CD4-positive, alpha-beta T cell treated with Interferon gamma for 1 hour (primary cell): ENCODE data around the gene MTHFD1L.

ENCODE experiments used
- DNase-seq: peaks from one replicate; pipeline ENCODE4 v3.0.0-alpha.2; 2020

The MTHFD1L gene

DNA sequence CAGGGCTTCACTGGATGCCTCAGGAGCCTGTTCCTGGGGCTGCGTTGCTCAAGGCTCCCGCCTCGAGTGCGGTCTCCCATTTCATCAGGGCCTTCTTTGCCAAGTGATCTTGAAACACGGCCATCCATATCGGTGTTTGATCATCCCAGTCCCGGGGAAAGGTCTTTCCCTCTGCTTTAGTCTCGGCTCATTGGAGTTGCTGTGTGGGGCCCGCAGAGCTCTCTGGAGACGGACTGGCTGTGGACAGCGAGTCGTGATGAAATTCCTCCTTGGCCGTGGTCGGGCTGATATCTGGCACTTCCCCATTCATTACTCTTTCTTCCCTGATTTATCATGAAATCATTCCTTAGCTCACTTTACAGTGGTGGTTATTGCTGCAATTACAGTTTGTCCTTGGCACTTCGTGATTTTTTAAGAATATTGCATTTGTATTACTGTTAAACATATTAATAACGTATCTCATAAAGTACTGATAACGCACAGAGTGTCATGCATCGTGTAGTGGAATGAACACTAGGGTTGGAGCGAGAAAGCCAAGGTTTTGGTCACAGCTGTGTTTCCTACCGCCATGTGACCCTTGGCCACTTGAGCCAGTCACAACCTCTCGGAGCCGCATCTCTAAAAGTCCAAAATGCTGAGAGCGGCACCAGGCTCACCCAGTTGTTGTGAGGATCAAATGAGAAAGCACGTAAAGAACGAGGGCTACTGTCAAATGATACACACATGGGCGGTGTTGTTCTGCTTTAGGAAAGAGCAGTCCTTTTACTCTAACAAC is 71.8 kb downstream of the MTHFD1L start:
- no peak for DNase-seq

DNA sequence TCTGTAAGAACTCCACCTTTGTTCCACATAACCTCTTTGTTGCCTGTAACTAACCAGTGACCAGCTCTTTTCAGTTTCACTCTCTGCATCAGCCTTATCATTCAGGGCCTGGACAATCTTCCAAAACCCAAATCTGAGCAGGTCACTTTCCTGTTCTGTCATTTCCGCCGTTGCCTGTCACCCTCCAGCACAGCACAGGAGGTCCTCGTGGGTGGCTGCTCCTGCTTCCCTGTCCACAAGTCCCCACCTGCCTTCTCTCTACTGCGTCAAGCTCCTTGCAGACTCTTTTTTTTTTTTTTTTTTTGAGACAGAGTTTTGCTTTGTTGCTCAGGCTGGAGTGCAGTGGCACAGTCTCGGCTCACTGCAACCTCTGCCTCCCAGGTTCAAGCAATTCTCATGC is 73.9 kb downstream of the MTHFD1L start:
- DNase-seq, result no peak

DNA sequence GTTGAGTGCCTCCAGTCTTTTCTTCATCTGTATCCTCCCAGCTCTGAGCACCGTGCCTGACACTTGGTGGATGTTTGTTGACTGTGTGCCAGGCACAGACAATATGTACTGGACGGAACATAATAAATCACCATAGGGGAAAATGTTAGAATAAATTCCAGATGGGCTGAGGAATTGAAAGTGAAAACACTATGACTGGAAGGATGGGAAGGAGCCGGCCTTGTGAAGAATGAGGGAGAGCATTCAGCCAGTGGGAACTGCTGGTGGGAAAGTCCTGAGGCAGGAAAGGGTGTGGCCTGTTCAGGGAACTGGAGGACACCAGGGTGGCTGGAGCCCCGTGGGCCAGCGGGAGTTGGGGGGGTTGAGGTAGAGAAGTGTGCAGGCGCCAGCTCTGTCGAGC is 75.4 kb downstream of the MTHFD1L start:
- no peak for DNase-seq

DNA sequence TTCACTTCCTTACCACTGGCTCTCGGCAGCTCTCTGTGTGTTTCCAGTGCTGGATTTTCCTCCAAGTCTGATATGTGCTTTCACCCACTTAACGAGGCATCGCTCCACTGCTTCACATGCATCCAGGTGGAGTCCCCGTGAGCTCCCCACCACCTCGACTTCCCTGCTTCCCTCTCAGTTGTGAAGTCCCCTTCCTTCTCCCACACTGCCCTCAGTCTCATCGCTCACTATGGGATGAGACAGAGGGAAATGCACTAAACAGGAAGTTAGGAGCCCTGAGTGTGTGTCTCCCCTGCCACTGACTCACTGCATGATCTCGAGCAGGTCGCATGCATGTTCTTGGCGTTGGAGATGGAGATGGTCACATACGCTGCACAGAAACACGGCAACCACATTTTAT is 84.0 kb downstream of the MTHFD1L start:
- no peak for DNase-seq

DNA sequence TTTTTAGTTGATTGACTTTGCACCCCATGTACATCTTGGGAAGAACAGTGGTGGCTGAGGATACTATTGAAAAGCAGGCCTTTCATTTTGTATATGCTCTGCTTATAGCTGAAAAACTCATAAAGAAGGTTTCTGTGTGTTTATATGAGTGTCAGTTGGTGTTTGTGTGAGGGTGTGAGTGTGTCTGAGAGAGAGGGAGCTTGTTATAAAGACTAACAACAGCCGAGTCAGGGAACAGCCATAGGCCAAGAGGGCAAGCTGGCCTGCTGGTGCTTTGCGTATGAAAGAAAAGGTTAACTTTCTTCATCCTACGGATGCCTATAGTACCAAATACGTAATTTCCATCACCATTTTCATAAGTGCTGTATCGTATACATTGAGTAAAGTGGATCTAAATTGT is 88.3 kb downstream of the MTHFD1L start:
- DNase-seq, result no peak

DNA sequence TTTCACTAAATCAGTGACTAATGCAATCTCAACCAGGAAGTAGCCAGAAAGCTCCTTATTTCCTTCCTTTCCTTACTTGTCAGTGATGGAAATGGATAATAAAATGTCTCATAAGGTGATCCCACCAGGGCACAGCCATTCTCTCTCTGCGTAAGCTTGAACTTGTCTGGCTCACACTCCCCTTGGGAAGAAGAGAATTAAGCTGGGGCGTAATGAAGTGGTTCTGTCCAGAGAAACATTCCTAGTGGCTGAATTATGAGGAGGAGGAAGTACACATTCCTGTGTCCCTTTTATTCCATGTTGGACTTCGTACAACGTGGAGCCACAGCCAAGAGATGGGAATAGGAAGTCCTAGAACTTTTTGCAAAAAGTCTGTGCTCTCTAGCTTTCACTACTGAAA is 93.7 kb downstream of the MTHFD1L start:
- DNase-seq, result no peak

DNA sequence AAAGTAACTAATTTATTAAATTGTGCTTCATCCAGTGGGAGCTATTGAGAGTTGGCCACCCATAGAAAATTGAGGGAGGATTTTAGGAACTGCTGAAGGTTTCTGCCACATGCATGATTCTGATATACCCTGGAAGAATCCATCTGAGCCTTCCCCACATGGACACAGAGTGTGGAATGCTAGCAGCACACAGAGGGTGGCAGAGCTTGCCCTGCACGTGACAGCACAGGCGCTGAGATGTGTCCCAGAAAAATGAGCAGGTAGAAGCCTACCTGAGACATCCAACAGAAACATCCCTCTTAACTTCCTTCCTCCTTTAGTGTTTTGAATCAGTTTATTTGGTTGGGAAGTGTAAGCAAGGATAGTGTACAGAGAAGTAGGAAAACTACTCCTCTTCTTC is 96.9 kb downstream of the MTHFD1L start:
- no peak for DNase-seq

DNA sequence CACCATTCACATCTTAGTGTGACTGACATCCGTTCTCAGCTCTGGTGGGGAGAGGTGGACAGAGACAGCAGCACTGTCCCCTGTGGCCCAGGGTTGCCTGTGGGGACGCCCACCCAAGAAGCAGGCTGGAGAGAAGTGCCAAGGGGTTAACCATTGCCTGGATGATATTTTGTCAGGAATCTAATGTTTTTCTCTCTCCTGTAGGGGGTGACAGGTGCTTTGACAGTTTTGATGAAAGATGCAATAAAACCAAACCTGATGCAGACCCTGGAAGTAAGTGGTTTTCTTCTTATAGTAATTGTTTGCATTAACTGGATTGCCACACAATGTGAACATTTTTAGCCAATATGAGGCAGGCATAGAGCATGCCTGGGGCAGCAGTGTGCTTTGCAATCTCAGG is 99.3 kb downstream of the MTHFD1L start:
- no peak for DNase-seq

DNA sequence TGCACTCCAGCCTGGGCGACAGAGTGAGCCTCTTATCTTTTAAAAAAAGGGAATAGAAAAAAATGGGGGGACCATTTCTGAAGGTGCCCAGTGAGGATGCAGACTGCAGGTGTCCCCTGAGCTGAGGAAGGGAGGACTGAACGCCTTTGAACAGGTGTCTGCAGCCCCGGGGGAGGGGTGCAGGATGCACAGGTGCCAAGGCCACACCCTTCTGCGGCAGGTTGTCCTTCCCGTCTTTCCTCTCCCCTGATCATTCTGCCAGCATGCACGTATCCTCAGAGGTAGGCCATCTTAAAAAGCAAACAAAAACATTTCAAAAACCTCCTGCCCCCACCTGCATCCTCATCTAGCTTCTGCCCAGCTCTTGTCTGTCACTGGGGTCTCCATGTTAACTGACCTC is 101.3 kb downstream of the MTHFD1L start:
- DNase-seq, result no peak

DNA sequence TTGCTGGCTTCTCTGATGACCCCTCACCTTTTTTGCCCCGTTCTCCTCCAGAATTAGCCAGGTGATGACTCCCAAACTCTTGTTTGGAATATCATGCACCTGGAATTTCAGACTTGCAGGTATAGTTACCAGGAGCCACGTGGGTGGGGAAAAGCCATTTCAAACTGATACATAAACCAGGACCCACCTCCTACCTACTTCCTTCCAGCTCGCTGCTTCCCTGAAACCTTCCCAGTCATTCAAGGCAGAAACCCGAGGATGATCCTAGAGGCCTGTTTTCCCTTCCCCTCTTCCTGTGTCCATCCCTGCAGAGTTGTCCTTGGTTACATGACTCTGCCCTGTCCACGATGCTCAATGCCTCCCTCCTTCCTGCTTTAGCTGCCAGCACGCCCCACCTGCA is 101.9 kb downstream of the MTHFD1L start:
- no peak for DNase-seq

DNA sequence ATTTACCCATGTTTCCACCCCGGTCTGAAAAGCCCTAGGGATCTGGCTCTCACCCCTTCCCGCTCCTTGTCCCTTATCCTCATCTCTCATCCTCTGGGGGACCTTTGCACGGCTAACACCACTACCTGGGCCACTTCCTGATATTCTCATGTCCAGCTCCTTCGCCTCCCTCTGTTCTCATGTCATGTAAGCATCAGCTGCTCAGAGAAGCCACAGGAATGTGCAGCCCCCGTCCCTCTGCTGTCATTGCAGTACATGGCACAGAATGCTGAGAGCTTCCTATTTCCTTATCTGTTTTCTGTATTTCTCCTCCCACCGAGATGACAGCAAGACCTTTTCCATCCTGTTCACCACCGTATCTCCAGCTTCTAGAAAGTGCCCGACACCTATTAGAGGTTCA is 102.4 kb downstream of the MTHFD1L start:
- DNase-seq, result no peak

DNA sequence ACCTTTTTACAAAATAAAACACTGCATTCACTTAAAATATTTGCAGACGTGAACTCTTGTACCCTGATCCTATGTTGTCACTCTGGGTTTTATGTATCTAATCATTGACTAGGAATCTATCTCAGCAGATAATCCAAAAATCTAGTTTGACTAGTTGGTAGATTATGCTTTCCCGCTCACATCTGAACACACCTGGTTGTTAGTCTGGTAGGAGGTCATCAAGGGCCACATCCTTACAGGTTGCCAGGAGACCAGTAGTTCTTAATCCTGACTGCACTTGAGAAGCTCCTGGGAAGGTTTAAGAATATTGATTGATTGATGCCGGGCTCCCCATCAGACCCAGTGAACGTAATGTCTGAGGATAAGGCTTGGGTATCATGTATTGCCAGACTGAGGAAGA is 104.4 kb downstream of the MTHFD1L start:
- DNase-seq, result no peak

DNA sequence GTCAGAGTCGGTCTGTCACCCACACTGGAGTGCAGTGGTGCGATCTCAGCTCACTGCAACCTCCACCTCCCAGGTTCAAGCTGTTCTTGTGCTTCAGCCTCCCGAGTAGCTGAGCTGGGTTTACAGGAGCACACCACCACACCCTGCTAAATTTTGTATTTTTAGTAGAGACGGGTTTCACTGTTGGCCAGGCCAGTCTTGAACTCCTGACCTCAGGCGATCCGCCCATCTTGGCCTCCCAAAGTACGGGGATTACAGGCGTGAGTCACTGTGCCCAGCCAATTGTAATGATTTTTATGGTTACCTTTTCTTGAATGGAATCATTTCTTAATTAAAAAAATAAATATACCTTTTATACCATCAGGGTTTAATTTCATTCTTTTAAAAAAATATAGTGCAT is 105.7 kb downstream of the MTHFD1L start:
- DNase-seq, result no peak

DNA sequence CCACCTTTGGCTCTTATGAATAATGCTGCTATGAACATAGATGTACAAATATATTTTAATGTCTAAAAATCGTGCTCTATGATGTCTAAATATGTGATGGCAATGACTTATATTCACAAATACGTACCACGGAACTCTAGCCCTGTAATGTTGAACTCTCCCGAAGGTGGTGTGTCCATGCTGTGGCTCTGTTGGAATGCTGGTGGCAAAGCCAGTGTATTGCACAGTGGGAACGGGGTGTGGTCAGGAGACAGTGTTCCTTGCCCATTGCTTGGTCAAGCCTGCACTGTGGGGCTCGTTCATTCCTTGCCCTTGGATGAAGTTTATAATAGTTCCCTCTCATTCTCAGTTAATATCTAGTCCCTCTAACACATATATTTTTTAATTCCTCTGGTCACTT is 109.6 kb downstream of the MTHFD1L start:
- no peak for DNase-seq

DNA sequence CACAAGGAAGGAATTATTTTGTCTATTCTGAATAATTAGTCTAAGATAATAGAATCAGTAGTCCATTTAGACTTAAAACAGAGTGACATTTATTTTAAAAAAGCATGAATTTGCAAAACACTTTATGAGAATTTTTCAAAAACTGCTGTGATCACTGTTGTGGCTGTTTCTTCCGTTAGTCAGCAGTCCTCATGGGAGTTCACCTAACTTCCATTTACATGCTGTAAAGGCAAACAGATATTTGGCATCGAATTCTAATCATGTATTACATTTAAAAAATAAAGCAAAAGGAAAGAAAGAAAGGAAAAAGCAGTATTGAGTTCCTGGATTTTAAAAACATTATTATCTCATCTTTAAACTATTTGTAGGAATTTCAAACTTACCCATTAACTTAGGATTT is 111.8 kb downstream of the MTHFD1L start:
- DNase-seq, result no peak

DNA sequence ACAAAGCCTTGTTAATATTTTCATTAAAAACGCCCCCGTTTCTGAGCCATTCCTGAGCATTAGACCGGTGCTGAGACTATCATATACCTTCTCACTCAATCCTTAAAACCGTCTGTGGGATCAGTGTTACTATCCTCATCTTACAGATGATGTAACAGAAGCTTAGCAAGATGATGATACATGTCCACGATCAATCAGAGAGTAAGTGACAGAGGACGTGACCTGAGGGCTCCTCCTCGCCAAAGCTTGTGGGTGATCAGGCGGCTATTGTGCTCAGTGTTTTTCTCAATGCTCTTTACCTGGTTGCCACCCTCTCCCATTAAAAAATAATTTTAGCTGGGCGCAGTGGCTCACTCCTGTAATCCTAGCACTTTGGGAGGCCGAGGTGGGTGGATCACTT is 113.1 kb downstream of the MTHFD1L start:
- DNase-seq, result no peak

DNA sequence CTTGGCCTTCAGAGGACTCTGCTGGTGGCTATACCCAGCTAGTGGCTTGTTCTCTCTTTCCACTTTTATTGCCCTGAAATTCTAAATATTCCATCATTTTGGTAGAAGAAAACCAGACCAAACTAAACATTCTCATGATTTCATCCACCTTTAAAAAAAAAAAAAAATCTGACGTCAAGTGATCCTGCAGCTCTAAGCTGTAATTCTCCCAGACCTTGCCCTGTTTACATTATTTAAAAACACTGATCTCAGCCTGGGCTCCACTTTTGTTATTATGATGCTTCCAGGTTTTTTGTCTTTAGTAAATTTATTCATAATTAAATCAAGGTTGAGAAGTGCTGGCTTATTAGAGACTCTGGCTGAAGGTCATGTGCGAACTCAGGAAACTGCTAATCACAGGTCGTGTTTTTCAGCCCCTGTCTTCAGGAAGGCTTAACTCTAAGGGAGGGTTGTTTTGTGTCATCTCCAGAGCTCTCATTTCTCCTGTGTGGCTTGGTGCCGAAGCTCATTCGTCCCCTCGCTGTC is 114.4 kb downstream of the MTHFD1L start:
- DNase-seq, result no peak

DNA sequence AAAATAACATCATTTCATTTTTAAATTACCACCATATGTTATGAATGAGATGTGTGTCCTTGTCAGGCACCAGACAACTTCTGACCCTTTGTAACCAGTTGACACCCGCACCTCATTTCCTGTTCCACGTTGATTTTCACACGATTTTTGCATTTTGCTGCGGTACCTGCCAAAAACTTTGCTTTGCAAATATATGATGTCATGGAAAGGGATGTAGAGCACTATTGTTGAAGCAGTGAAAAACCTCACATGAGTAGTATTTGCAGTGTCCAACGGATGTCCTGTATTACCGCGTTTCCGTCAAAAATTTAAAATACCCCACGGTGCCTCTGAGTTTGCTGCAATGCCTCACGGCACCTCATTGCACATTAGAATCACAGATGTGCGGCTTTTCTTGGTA is 115.6 kb downstream of the MTHFD1L start:
- DNase-seq, result no peak

DNA sequence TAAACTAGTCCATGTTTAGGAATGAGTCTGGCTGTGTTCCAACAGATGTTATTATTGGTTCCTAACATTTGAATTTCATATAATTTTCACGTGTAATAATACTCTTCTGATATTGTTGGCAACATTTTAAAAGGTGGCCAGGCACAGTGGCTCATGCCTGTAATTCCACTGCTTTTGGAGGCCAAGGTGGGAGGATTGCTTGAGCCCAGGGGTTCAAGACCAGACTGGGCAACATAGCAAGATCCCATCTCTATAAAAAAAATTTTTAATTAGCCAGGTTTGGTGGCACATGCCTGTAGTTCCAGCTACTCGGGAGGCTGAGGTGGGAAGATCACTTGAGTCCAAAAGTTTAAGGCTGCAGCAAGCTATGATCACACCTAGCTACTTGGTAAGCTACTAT is 116.2 kb downstream of the MTHFD1L start:
- no peak for DNase-seq

DNA sequence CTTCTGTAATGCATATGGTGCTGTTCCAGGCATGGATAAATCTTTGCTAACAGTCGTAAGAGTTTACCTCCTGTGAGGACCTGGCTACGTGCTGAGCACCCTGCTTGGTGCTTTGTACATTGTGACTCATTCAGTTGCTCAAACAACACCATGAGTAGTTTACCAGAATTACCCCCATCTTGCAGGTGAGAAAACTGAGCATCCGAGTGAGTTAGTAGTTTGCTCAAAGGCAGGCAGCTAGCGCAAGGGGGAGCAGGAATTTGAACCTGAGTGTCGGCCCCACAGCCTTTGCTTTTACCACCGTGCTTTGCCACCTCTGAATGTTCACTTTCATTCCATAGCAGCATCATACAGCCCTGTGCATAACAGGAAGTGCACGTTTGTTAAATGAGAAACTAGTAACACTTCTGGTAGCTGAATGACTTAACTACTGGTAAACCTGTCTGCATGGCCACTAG is 121.9 kb downstream of the MTHFD1L start:
- no peak for DNase-seq

DNA sequence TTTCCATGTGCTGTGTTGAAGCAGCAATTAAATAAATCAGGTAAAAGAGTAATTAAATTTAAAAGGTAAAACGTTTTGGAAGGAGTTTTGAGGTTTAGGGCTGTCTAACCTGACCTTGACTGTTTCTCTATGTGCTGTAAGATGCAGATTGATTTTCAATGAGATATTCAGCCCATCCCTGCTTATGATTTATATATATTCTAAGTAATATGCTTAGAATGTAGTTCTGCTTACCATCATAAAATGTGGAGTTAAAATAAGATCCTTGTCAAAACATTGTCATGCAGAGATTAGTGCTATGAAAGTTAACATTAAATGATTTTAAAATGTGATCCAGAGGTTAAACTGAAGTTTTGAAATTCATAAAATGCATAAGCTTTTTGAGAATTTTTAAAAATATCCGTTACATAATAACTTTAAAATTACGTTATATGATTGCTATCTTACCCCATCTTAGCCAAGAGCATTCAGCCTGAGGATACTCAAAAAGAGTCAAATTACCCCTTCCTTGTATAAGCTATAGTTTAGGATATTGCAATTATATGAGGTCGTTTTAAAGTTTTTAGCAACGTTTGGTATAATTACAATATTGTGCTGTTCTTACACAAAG is 122.5 kb downstream of the MTHFD1L start:
- no peak for DNase-seq

DNA sequence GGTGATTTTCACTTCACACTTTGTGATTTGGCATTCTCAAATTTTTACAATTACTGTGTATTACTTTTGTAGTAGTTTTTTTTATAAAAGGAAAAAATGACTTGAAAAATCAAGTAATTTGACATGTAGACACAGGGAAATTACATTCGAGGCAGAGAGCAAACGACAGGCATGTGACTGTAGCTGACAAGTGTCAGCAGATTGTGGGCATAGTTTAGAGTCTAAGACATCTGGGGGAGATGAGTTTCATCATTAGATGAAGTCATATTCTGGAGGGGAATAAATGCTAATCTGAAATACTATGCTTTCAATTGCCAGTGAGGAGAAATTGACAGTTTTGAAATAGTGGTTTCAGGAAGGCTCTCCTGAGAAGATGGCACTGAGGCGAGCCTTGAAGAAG is 126.0 kb downstream of the MTHFD1L start:
- no peak for DNase-seq

DNA sequence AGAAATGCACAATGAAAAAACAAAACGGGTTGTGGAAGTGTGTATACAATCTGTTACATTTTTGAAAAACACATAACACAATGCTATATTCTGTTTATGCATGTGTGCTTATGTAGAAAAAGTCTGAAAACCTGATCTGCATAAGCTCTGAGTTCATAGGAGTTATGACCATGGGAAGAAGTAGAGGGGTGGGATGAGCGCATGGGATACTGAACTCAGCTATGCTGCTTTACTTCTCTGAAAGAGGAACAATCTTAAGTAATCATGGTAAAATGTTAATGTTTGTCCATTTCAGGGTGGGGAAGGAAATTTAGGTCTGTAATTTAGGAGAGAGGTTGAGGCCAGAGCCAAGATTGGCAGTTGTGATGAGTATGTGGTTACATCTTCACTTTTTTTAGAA is 126.8 kb downstream of the MTHFD1L start:
- no peak for DNase-seq

DNA sequence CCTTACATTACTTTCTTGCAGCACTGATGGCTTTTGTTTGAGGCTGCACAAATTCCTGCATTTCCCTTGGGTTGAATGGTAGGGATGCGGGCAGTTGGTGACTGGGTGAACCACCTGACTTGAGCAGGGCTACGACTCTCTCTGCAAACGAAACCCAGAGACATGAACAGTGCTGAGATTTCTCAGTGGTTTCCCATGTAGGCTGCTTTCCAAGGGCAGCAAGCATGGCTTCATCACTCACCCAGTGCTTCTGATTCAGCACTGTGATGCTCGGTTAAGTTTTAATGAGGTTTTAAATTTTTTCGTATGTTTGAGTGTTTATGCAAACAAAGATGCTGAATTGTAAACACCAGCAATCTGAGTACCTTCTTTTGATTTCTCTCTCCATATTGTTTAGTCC is 127.2 kb downstream of the MTHFD1L start:
- no peak for DNase-seq

DNA sequence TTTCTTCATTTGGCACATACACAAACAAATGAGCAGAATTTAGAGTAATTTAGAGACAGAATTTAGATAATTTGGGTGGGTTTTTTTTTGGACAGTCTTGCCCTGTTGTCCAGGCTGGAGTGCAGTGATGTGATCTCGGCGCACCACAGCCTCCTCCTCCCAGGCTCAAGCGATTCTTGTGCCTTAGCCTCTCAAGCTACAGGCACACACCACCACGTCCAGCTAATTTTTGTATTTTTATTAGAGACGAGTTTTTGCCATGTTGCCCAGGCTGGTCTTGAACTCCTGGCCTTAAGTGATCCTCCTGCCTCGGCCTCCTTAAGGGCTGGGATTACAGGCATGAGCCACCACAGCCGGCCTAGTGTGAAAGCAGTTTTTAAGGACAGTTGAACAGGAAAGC is 127.8 kb downstream of the MTHFD1L start:
- DNase-seq, result no peak
